ENCODE results near the gene ABHD11.
"Not testable (repeated sequence)": the region's sequence is repeated elsewhere in the genome, so short reads cannot be mapped to it uniquely, and the experiment has no call there.

The ABHD11 gene

GRCh38 chr7:73738612-73739386, at the start of gene ABHD11:
ABHD11 (minus strand) TSS chr7:73738802; CDS start chr7:73738770, 32 bp downstream.
- DNase-seq, result peak; percentile 93 to 94

- not testable (repeated sequence) for DNase-seq
Measured at GRCh38 chr7:73787786-73788048, 49.1 kb upstream of the ABHD11 start.

GRCh38 chr7:73786588-73786987, 48.0 kb upstream of the ABHD11 start:
- no peak for DNase-seq

- DNase-seq, result no peak
Measured at GRCh38 chr7:73779517-73779916, 40.9 kb upstream of the ABHD11 start.

- no peak for DNase-seq
Measured at GRCh38 chr7:73778801-73779389, 40.3 kb upstream of the ABHD11 start.

- peak; percentile 7 to 15 for DNase-seq
Measured at GRCh38 chr7:73774923-73775322, 36.3 kb upstream of the ABHD11 start.

GRCh38 chr7:73773700-73774517, 35.3 kb upstream of the ABHD11 start:
- DNase-seq, result no peak

- DNase-seq, result no peak
Measured at GRCh38 chr7:73770860-73771670, 32.5 kb upstream of the ABHD11 start.

GRCh38 chr7:73770002-73770859, 31.6 kb upstream of the ABHD11 start, which contains the start of gene CLDN3:
CLDN3 (minus strand) TSS chr7:73770270; CDS start chr7:73770049, 221 bp downstream.
- DNase-seq, result peak; percentile 87 to 96

- no peak for DNase-seq
Measured at GRCh38 chr7:73769481-73770001, 30.9 kb upstream of the ABHD11 start.

GRCh38 chr7:73768641-73769480, 30.3 kb upstream of the ABHD11 start:
- no peak for DNase-seq

- no peak for DNase-seq
Measured at GRCh38 chr7:73766556-73767229, 28.1 kb upstream of the ABHD11 start.

- no peak for DNase-seq
Measured at GRCh38 chr7:73762659-73762999, 24.0 kb upstream of the ABHD11 start.

- no peak for DNase-seq
Measured at GRCh38 chr7:73761854-73762658, 23.5 kb upstream of the ABHD11 start.

GRCh38 chr7:73758581-73759138, 20.1 kb upstream of the ABHD11 start:
- DNase-seq, result no peak

GRCh38 chr7:73749931-73750776, 11.6 kb upstream of the ABHD11 start:
- DNase-seq, result no peak

- DNase-seq, result peak in 1 of 2 experiments; percentile 34
Measured at GRCh38 chr7:73746378-73746777, 7.8 kb upstream of the ABHD11 start.

All from SHP77 (cell line).